ENCODE data around the gene RPS6KL1.

RPS6KL1 gene

GRCh38 chr14:74875941-74876913 is 46.8 kb downstream of the RPS6KL1 start, which contains the start of gene PROX2:
Gene PROX2, minus strand, starts transcription at chr14:74876145. Its CDS starts 12,311 bp downstream, at chr14:74863834.
- TF ChIP-seq CTCF (IDR thresholded peaks at IDR 0.05; ENCODE audit: low read depth, low read length, missing control alignments): no peak

DNA sequence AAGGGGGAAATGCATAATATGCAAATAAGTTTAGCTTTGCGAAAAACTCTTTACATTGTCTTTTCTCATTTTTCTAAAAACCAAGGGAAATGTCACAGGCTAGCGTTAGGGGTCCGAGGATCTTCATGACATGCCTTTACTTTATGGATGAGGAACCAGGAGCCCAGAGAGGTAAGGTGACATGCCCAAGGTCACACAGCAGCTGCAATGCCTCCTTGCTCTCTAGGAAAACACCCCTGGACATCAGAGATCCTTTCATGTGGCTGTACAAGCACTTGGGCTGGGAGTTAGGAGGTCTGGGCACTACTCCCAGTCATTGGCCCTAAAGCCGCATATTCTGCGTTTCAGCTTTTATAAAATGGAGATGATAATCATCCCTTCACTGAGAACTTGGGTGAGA is 47.9 kb downstream of the RPS6KL1 start:
- TF ChIP-seq CTCF (IDR thresholded peaks at IDR 0.05; ENCODE audit: low read depth, low read length, missing control alignments): no peak
- no peak overlapping the region for H3K4me3 ChIP-seq (ENCODE audit: low read depth, low read length)
- no peak for DNase-seq (ENCODE audit: low read depth)

More at GRCh38 chr14:74875941-74876913, 46.8 kb downstream of the RPS6KL1 start, which contains the start of gene PROX2:
- H3K4me3 ChIP-seq (ENCODE audit: low read depth, low read length): no peak within 1 kb of the TSS; the same call in 1 of the 2 replicates
- DNase-seq (ENCODE audit: low read depth): no peak

DNA sequence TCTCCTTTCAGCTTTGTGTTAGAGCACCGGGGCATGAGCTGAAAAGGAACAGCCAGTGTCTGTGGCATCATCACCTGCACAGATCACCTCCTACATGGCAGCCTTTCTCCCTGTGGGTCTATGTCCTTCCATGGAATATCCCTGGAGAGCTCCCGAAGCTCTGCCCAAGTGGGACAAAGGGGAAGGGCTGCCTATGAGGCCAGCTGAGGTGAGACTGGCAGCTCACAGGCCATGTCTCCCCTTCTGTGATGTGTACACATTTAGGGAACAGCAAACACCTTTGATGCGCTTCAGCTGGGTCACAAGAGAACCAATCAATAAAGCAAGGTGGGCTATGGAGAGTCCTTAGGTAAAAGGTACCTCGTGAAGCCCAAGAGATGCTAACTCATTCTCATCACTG is 51.2 kb downstream of the RPS6KL1 start:
- no peak for TF ChIP-seq CTCF (IDR thresholded peaks at IDR 0.05; ENCODE audit: low read depth, low read length, missing control alignments)
- no peak for DNase-seq (ENCODE audit: low read depth)
- no peak overlapping the region for H3K4me3 ChIP-seq (ENCODE audit: low read depth, low read length)

DNA sequence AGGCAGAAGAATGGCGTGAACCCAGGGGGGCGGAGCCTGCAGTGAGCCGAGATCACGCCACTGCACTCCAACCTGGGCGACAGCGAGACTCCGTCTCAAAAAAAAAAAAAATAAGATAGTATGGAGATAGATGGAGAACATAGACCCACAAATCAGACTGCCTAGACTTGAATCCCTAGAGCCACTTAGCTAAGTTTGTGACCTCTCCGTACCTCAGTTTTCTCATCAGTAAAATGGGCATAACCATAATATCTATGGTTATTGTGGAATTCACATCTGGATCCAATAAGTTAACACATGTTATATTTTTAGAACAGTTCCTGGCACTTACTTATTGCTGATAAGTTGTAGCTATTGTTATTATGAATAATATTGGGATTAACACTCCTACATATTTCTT is 54.3 kb downstream of the RPS6KL1 start:
- TF ChIP-seq CTCF (IDR thresholded peaks at IDR 0.05; ENCODE audit: low read depth, low read length, missing control alignments): no peak
- H3K4me3 ChIP-seq (ENCODE audit: low read depth, low read length): no peak overlapping the region
- DNase-seq (ENCODE audit: low read depth): no peak

- no peak for DNase-seq (ENCODE audit: low read depth)
- TF ChIP-seq CTCF (IDR thresholded peaks at IDR 0.05; ENCODE audit: low read depth, low read length, missing control alignments): no peak
Measured at GRCh38 chr14:74867673-74868072, 55.4 kb downstream of the RPS6KL1 start.

DNA sequence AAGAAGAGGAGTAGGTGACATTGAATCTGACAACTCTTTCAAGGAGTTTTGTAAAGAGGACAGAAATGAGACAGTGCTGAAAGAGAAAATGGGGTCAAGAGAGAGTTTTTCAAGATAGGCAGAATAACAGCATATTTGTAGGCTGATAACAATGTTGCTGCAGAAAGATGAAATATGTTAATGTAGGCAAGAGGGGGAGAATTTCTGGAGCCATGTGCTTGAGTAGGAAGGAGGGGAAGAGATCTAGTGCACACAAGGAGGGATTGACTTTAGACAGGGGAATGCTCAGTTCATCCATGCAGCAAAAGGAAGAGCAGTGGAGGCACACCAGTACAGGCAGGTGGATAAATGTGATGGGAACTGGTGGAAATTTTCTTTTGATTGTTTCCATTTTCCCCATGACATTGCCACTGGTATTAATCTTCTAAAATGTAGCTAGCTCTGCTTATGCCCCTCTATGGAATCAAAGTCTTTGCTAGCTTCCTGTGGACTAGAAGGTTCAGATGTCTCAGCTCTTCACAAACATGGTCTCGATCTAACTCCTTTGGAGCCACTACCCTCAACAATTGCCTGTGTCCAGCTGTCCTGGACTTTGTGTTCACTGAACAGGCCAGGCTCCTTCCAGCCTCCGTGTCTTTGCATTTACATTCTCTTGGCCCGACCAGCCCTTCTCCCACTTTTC is 56.2 kb downstream of the RPS6KL1 start:
- no peak overlapping the region for H3K4me3 ChIP-seq (ENCODE audit: low read depth, low read length)
- DNase-seq (ENCODE audit: low read depth): no peak
- no peak for TF ChIP-seq CTCF (IDR thresholded peaks at IDR 0.05; ENCODE audit: low read depth, low read length, missing control alignments)

More at GRCh38 chr14:74867673-74868072, 55.4 kb downstream of the RPS6KL1 start:
- no peak overlapping the region for H3K4me3 ChIP-seq (ENCODE audit: low read depth, low read length)

Data from GM12864 (cell line).